ENCODE measurements around the gene SDK1. TPM values are rescaled to one million over a fixed set of nuclear protein-coding genes. Genes with fewer than 3 reads are reported as not detected.
A peak's percentile ranks its signal among the peaks of the same experiment; 100 is the strongest.

The SDK1 gene
- total RNA-seq, 1 donor from 2014 or later = 16.7 TPM

GRCh38 chr7:4266270-4267040 is 965.4 kb downstream of the SDK1 start:
- H3K27me3 ChIP-seq = no peaks in the 10 kb centered on the region
- no peak for TF ChIP-seq POLR2AphosphoS5 (IDR thresholded peaks at IDR 0.05; ENCODE audit: insufficient read depth in 1 of 2, low read depth in 1 of 2)
- no peak for TF ChIP-seq POLR2A (IDR thresholded peaks at IDR 0.05)
- TF ChIP-seq, protein P1, sequence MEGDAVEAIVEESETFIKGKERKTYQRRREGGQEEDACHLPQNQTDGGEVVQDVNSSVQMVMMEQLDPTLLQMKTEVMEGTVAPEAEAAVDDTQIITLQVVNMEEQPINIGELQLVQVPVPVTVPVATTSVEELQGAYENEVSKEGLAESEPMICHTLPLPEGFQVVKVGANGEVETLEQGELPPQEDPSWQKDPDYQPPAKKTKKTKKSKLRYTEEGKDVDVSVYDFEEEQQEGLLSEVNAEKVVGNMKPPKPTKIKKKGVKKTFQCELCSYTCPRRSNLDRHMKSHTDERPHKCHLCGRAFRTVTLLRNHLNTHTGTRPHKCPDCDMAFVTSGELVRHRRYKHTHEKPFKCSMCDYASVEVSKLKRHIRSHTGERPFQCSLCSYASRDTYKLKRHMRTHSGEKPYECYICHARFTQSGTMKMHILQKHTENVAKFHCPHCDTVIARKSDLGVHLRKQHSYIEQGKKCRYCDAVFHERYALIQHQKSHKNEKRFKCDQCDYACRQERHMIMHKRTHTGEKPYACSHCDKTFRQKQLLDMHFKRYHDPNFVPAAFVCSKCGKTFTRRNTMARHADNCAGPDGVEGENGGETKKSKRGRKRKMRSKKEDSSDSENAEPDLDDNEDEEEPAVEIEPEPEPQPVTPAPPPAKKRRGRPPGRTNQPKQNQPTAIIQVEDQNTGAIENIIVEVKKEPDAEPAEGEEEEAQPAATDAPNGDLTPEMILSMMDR (IDR thresholded peaks at IDR 0.05) = no peak

GRCh38 chr7:4267341-4268039 is 966.4 kb downstream of the SDK1 start:
- intact Hi-C loops (cut with DNase I) = no loop called here

More at GRCh38 chr7:4266270-4267040, 965.4 kb downstream of the SDK1 start:
- Histone ChIP-seq H3K4me3 (no peak overlapping the region), H3K36me3 (no peaks in the 10 kb centered on the region), H3K27ac (no peak overlapping the region), H3K9me3 (no peaks in the 10 kb centered on the region), H3K4me1 (no peaks in the 10 kb centered on the region)
- DNase-seq (ENCODE audit: extremely low spot score in 2 of 2) = peak in 1 of 2 donors; percentile 82
- intact Hi-C loops (cut with DNase I) = no loop called here

GRCh38 chr7:4268040-4268965 is 967.3 kb downstream of the SDK1 start:
- intact Hi-C loops (cut with DNase I) = no loop called here
- Histone ChIP-seq H3K4me1 (no peaks in the 10 kb centered on the region), H3K4me3 (no peak overlapping the region), H3K9me3 (no peaks in the 10 kb centered on the region), H3K36me3 (no peaks in the 10 kb centered on the region), H3K27me3 (no peaks in the 10 kb centered on the region), H3K27ac (no peak overlapping the region)
- TF ChIP-seq POLR2AphosphoS5 (IDR thresholded peaks at IDR 0.05; ENCODE audit: insufficient read depth in 1 of 2, low read depth in 1 of 2) = no peak
- DNase-seq (ENCODE audit: extremely low spot score in 2 of 2) = peak; percentile 58 to 82

More at GRCh38 chr7:4267341-4268039, 966.4 kb downstream of the SDK1 start:
- Histone ChIP-seq H3K27ac (no peak overlapping the region), H3K36me3 (no peaks in the 10 kb centered on the region), H3K4me1 (no peaks in the 10 kb centered on the region), H3K4me3 (no peak overlapping the region), H3K9me3 (no peaks in the 10 kb centered on the region), H3K27me3 (no peaks in the 10 kb centered on the region)
- peak in 1 of 2 donors; percentile 49 for DNase-seq (ENCODE audit: extremely low spot score in 2 of 2)
- TF ChIP-seq POLR2A (IDR thresholded peaks at IDR 0.05) (no peak), POLR2AphosphoS5 (IDR thresholded peaks at IDR 0.05; ENCODE audit: insufficient read depth in 1 of 2, low read depth in 1 of 2) (no peak)
- TF ChIP-seq, protein P1 (IDR thresholded peaks at IDR 0.05) = no peak

DNA sequence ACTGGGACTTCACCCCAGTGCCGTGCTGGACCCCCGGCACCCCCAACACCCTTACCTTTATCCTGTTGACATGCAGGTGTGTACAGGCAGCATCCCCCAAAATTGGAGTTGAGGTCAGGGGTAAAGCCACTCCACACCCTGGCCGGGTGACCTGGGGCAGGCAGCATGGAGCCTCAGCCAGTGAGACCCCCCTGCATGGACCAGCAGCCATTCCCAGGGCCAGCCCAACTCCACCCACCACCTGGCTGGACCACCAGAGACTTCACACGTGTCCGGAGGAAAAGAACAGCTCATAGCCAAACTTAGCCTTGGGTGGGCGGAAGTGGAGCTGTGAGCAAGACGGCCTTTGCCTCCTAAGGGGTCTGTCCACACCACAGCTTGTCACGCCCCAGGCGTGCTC is 968.0 kb downstream of the SDK1 start:
- DNase-seq (ENCODE audit: extremely low spot score in 2 of 2) = peak; percentile 40 to 95

More for the DNA sequence above, 968.0 kb downstream of the SDK1 start:
- H3K4me3 ChIP-seq = no peak overlapping the region
- TF ChIP-seq POLR2A (IDR thresholded peaks at IDR 0.05) (no peak), POLR2AphosphoS5 (IDR thresholded peaks at IDR 0.05; ENCODE audit: insufficient read depth in 1 of 2, low read depth in 1 of 2) (no peak)
- TF ChIP-seq, protein P1 (IDR thresholded peaks at IDR 0.05) = no peak
- no peaks in the 10 kb centered on the region for H3K4me1 ChIP-seq
- no peak overlapping the region for H3K27ac ChIP-seq
- intact Hi-C loops (cut with DNase I) = no loop called here
- no peaks in the 10 kb centered on the region for H3K36me3 ChIP-seq
- no peaks in the 10 kb centered on the region for H3K27me3 ChIP-seq
- no peaks in the 10 kb centered on the region for H3K9me3 ChIP-seq

All from vagina (tissue), 2 donors.